ENCODE results near the gene TRIM9.
"Not testable (repeated sequence)": the region's sequence is repeated elsewhere in the genome, so short reads cannot be mapped to it uniquely, and the experiment has no call there.

TRIM9 gene

GRCh38 chr14:50961605-50962221, 133.2 kb downstream of the TRIM9 start:
- Mint-ChIP-seq H3K9me3 (no peaks in the 10 kb centered on the region), H3K4me1 (ENCODE audit: low read depth) (no peaks in the 10 kb centered on the region), H3K27ac (no peak overlapping the region), H3K4me3 (no peak overlapping the region), H3K27me3 (ENCODE audit: low read depth) (peaks cover 5% of the 10 kb centered on the region), H3K36me3 (ENCODE audit: low read depth) (no peaks in the 10 kb centered on the region)

DNA sequence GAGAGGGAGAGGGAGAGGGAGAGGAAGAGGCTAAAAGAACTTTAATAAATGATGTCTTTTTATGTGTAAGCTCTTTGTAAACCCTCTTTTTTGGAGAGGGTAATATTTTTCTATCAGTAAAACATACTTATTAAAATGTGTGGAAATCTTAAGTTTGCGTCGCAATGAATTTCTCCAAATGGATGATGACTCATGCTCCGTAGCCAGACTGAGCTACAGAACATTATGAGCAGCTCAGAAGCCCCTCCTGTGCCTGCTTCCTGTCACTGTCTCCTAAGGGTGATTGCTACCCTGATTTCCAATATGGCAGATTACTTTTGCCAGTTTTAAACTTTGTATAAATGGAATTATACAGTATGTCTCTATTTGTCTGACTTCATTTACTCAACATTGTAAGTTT, 137.6 kb downstream of the TRIM9 start:
- no peak overlapping the region for H3K27ac Mint-ChIP-seq
- no peaks in the 10 kb centered on the region for H3K4me1 Mint-ChIP-seq (ENCODE audit: low read depth)
- H3K4me3 Mint-ChIP-seq = no peak overlapping the region
- peaks cover 5% of the 10 kb centered on the region for H3K27me3 Mint-ChIP-seq (ENCODE audit: low read depth)
- no peaks in the 10 kb centered on the region for H3K36me3 Mint-ChIP-seq (ENCODE audit: low read depth)
- H3K9me3 Mint-ChIP-seq = no peaks in the 10 kb centered on the region

GRCh38 chr14:50956421-50956820, 138.5 kb downstream of the TRIM9 start:
- not testable (repeated sequence) for H3K36me3 Mint-ChIP-seq (ENCODE audit: low read depth); H3K4me3 Mint-ChIP-seq; H3K4me1 Mint-ChIP-seq (ENCODE audit: low read depth); H3K9me3 Mint-ChIP-seq; H3K27me3 Mint-ChIP-seq (ENCODE audit: low read depth); H3K27ac Mint-ChIP-seq

- no peak overlapping the region for H3K27ac Mint-ChIP-seq
- peaks cover 5% of the 10 kb centered on the region for H3K27me3 Mint-ChIP-seq (ENCODE audit: low read depth)
- H3K4me1 Mint-ChIP-seq (ENCODE audit: low read depth) = no peaks in the 10 kb centered on the region
- no peak overlapping the region for H3K4me3 Mint-ChIP-seq
- no peaks in the 10 kb centered on the region for H3K9me3 Mint-ChIP-seq
- no peaks in the 10 kb centered on the region for H3K36me3 Mint-ChIP-seq (ENCODE audit: low read depth)
Measured at GRCh38 chr14:50955373-50956043, 139.4 kb downstream of the TRIM9 start.

GRCh38 chr14:50954811-50955372, 140.0 kb downstream of the TRIM9 start:
- Mint-ChIP-seq H3K36me3 (ENCODE audit: low read depth) (no peaks in the 10 kb centered on the region), H3K4me1 (ENCODE audit: low read depth) (no peaks in the 10 kb centered on the region), H3K27me3 (ENCODE audit: low read depth) (peaks cover 1% of the 10 kb centered on the region), H3K9me3 (no peaks in the 10 kb centered on the region), H3K27ac (no peak overlapping the region), H3K4me3 (no peak overlapping the region)

GRCh38 chr14:50953502-50953901, 141.4 kb downstream of the TRIM9 start:
- H3K27ac Mint-ChIP-seq = no peak overlapping the region
- no peaks in the 10 kb centered on the region for H3K9me3 Mint-ChIP-seq
- H3K4me3 Mint-ChIP-seq = no peak overlapping the region
- H3K4me1 Mint-ChIP-seq (ENCODE audit: low read depth) = no peaks in the 10 kb centered on the region
- H3K27me3 Mint-ChIP-seq (ENCODE audit: low read depth) = no peaks in the 10 kb centered on the region
- H3K36me3 Mint-ChIP-seq (ENCODE audit: low read depth) = no peaks in the 10 kb centered on the region

DNA sequence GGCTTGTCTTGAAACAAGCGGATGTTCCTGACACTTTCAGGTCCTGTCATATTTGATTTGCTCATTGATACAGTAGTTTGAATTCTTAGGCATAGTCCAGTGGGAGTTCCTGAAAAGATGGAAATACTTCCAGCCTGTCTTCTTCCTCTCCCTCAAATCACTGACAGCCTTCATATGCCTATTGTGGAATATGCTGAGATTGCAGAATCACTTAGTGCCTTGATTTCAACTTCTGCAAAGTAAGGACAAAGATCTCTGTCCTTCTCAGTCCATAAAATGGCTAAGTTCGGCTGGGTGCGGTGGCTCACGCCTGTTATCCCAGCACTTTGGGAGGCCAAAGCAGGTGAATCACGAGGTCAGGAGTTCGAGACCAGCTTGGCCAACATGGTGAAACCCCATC, 143.9 kb downstream of the TRIM9 start:
- Mint-ChIP-seq H3K27me3 (ENCODE audit: low read depth) (peaks cover under 1% of the 10 kb centered on the region), H3K4me1 (ENCODE audit: low read depth) (no peaks in the 10 kb centered on the region), H3K36me3 (ENCODE audit: low read depth) (no peaks in the 10 kb centered on the region), H3K9me3 (no peaks in the 10 kb centered on the region), H3K4me3 (no peak overlapping the region), H3K27ac (no peak overlapping the region)

- H3K27me3 Mint-ChIP-seq (ENCODE audit: low read depth) = peaks cover 17% of the 10 kb centered on the region
- H3K27ac Mint-ChIP-seq = no peak overlapping the region
- H3K4me3 Mint-ChIP-seq = no peak overlapping the region
- H3K9me3 Mint-ChIP-seq = no peaks in the 10 kb centered on the region
- H3K4me1 Mint-ChIP-seq (ENCODE audit: low read depth) = peaks cover 7% of the 10 kb centered on the region
- no peaks in the 10 kb centered on the region for H3K36me3 Mint-ChIP-seq (ENCODE audit: low read depth)
Measured at GRCh38 chr14:50948205-50948604, 146.7 kb downstream of the TRIM9 start.

DNA sequence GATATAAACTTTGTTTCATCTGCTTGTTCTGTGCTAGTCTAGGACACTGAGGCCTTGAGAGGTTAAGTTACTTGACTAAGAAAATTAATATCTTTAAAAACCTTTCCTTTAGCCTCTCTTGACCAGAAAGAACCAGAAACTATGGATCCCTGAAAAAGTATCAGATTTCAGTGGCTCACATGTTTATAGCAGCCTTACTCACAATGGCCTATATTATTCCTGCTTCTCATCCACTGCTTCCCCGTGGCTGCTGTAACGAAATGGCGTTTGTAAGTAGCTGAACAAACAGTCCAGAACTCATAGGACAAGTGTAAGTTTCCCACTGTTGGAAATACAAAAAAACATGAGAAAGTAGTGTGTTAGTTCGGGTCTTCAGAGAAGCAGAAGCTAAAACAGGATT, 147.5 kb downstream of the TRIM9 start:
- Mint-ChIP-seq H3K36me3 (ENCODE audit: low read depth) (no peaks in the 10 kb centered on the region), H3K4me3 (no peak overlapping the region), H3K27ac (no peak overlapping the region), H3K27me3 (ENCODE audit: low read depth) (peaks cover 24% of the 10 kb centered on the region), H3K9me3 (no peaks in the 10 kb centered on the region), H3K4me1 (ENCODE audit: low read depth) (peaks cover 7% of the 10 kb centered on the region)

- Mint-ChIP-seq H3K36me3 (ENCODE audit: low read depth) (no peaks in the 10 kb centered on the region), H3K4me3 (no peak overlapping the region), H3K9me3 (no peaks in the 10 kb centered on the region), H3K27ac (no peak overlapping the region), H3K4me1 (ENCODE audit: low read depth) (peaks cover 7% of the 10 kb centered on the region), H3K27me3 (ENCODE audit: low read depth) (peaks cover 32% of the 10 kb centered on the region)
Measured at GRCh38 chr14:50946234-50946935, 148.5 kb downstream of the TRIM9 start.

GRCh38 chr14:50944647-50945413, 150.1 kb downstream of the TRIM9 start:
- no peaks in the 10 kb centered on the region for H3K36me3 Mint-ChIP-seq (ENCODE audit: low read depth)
- H3K4me3 Mint-ChIP-seq = peak overlapping the region; percentile 83
- no peaks in the 10 kb centered on the region for H3K9me3 Mint-ChIP-seq
- H3K27ac Mint-ChIP-seq = no peak overlapping the region
- H3K4me1 Mint-ChIP-seq (ENCODE audit: low read depth) = peaks cover 7% of the 10 kb centered on the region
- peaks cover 39% of the 10 kb centered on the region for H3K27me3 Mint-ChIP-seq (ENCODE audit: low read depth)

GRCh38 chr14:50943943-50944646, 150.8 kb downstream of the TRIM9 start, which contains the start of gene PYGL:
Gene PYGL, minus strand, starts transcription at chr14:50944483. Its CDS starts 80 bp downstream, at chr14:50944403.
- H3K27me3 Mint-ChIP-seq (ENCODE audit: low read depth) = peaks cover 39% of the 10 kb centered on the region
- H3K36me3 Mint-ChIP-seq (ENCODE audit: low read depth) = no peaks in the 10 kb centered on the region
- peaks cover 7% of the 10 kb centered on the region for H3K4me1 Mint-ChIP-seq (ENCODE audit: low read depth)
- no peaks in the 10 kb centered on the region for H3K9me3 Mint-ChIP-seq
- no peak within 1 kb of the TSS for H3K27ac Mint-ChIP-seq
- H3K4me3 Mint-ChIP-seq = peak within 1 kb of the TSS; percentile 83

DNA sequence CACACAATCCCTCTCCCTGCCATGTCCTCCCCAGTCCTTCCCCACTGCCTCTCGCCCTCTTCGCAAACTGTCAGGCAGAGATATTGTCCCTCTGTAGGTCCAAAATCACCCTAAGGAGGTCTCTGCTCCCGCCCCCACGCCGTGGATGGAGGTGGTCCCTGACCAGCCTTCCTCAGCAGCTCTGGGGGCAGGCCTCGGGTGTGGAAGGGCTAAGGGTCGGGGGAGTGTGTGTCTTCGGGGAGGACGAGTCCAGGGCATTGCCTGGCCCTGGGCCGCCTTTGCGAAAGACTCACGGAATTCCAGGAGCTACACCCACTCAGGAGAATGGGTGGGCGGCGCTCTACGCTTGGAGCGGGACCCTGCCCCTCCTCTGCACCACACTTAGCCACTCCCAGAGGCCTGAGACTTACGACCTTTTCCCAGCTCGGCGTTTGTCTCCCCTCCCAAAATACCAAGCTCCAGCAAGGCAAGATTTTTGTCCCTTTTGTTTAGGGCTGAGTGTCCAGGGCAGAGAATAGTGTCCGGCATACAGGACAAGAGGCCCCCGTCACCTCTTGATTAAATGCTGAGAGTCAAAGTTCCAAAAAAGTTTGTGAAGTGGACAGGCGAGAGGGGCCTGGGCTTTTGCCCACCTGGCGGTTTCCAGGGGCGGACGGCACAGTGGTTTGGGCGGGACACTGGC, 151.5 kb downstream of the TRIM9 start:
- peaks cover 39% of the 10 kb centered on the region for H3K27me3 Mint-ChIP-seq (ENCODE audit: low read depth)
- no peaks in the 10 kb centered on the region for H3K36me3 Mint-ChIP-seq (ENCODE audit: low read depth)
- H3K4me3 Mint-ChIP-seq = peak overlapping the region; percentile 61
- no peak overlapping the region for H3K27ac Mint-ChIP-seq
- no peaks in the 10 kb centered on the region for H3K9me3 Mint-ChIP-seq
- peaks cover 7% of the 10 kb centered on the region for H3K4me1 Mint-ChIP-seq (ENCODE audit: low read depth)
